Measurements from ENCODE around the gene PAPSS2. TPM values are rescaled to one million over a fixed set of nuclear protein-coding genes. Genes with fewer than 3 reads are reported as not detected.

Gene PAPSS2
- total RNA-seq, 1 experiment from 2014 or later, result not detected

DNA sequence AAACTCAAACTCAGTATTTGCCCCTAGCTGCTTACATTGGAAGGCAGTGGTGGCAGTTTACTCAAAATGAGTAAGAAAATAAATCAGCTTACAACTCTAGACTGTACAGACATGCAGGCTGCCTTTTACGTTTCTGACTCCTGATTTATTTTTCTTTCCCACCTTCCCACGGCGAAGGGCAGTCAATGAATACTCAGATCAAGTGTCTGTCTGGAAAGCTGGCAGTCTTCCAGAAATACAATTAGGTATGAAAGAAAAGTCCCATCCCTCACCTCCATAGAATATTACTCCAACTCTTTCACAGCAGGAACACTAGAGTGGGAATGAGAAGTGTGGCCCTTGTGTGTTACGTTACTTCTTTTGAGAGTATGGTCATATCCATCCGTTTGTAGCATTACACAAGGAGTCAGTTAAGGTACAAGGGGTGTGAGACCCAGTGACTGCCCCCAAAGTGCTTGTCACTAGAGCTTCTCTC, 1.3 kb upstream of the PAPSS2 start:
- no peaks in the 10 kb centered on the region for H3K36me3 ChIP-seq (ENCODE audit: insufficient read depth, low read length)
- no peak overlapping the region for H3K4me3 ChIP-seq (ENCODE audit: low read length)
- H3K27me3 ChIP-seq (ENCODE audit: low read length), result no peaks in the 10 kb centered on the region
- H3K9me3 ChIP-seq (ENCODE audit: low read length), result no peaks in the 10 kb centered on the region
- H3K9ac ChIP-seq (ENCODE audit: low read length), result no peak overlapping the region
- H3K9me2 ChIP-seq (replicated peaks; ENCODE audit: insufficient read depth, low read length), result no peaks in the 10 kb centered on the region
- no peak overlapping the region for H3K27ac ChIP-seq (ENCODE audit: low read length)
- no peak overlapping the region for H3K4me2 ChIP-seq (ENCODE audit: low read depth, low read length, poor library complexity, severe bottlenecking)
- no peak for DNase-seq
- no peak overlapping the region for H2AFZ ChIP-seq (ENCODE audit: low read length)
- no peaks in the 10 kb centered on the region for H3K4me1 ChIP-seq (ENCODE audit: low read length)
- H3K79me2 ChIP-seq (ENCODE audit: low read length), result no peaks in the 10 kb centered on the region
- no peaks in the 10 kb centered on the region for H4K20me1 ChIP-seq (ENCODE audit: insufficient read depth, low read depth, low read length)

DNA sequence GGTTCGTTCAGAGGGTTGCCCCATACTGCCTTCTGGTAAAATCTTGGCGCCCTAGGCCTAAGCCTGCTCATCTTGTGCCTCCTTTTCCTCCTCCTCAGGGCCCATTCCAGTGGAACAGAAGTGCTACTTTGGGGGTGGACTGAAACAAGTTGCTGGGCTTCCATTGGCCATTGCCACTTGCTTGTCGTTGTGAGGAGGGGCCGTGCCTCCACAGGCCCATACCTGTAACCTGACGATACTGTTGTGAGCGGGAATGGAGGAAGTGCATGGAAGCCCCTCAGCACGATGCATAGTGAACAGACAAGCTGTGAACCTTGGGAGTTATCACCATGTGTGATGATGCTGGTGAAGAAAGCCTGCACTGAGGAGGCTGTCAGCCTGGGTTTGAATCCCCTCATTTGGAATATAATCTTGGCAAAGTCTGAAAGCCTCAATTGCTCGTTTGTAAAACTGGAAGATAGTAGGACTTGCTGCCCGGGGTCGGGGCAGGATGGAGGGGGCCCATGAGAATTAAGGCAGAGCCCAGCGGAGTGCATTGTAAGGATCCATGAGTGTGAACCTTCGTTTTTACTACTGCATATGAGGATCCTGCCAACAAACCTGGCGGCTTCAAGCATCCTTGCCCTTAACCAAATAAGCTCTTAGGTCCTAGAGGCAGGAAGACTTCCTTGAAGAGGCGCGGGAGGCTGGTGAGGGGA, 671 bp upstream of the PAPSS2 start:
- H3K9me3 ChIP-seq (ENCODE audit: low read length), result no peaks in the 10 kb centered on the region
- H3K4me2 ChIP-seq (ENCODE audit: low read depth, low read length, poor library complexity, severe bottlenecking), result no peak overlapping the region

DNA sequence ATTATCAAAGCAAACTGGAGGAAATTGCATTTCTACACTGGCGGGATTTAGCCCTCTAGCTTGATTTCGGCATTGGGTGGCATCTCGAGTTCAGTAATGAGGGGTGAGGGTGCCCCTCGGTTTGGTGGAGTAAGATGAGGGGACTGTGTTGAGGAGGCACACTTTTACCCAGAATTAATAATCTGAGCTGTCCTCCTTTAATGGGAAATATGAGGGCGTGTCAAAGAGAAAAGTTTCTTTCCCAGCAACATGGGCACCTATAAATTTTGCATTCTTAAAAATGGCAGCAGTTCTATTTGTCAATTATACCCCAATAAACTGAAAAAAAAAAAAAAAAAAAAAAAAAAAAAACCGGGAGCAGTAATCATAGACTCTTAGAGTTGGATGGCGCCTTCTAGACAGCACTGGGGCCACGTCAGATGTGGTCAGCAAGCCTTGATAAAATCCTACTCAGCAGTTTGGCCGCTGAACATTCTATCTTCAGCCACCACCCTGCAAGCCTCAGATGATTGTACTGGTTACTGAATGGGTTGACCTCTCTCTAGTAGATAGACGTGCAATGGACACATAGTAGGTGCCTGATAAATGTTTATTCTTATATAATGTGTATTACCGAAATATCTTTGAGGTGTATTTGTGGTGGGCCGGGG, 931 bp downstream of the PAPSS2 start:
- Histone ChIP-seq H3K9me3 (ENCODE audit: low read length) (no peaks in the 10 kb centered on the region), H3K27ac (ENCODE audit: low read length) (no peak overlapping the region), H3K4me2 (ENCODE audit: low read depth, low read length, poor library complexity, severe bottlenecking) (no peak overlapping the region), H3K4me1 (ENCODE audit: low read length) (no peaks in the 10 kb centered on the region), H3K9me2 (replicated peaks; ENCODE audit: insufficient read depth, low read length) (no peaks in the 10 kb centered on the region), H4K20me1 (ENCODE audit: insufficient read depth, low read depth, low read length) (no peaks in the 10 kb centered on the region), H3K79me2 (ENCODE audit: low read length) (no peaks in the 10 kb centered on the region), H2AFZ (ENCODE audit: low read length) (no peak overlapping the region), H3K36me3 (ENCODE audit: insufficient read depth, low read length) (no peaks in the 10 kb centered on the region), H3K4me3 (ENCODE audit: low read length) (no peak overlapping the region), H3K9ac (ENCODE audit: low read length) (no peak overlapping the region), H3K27me3 (ENCODE audit: low read length) (no peaks in the 10 kb centered on the region)
- no peak for DNase-seq

More for the DNA sequence above, 671 bp upstream of the PAPSS2 start:
- H3K9ac ChIP-seq (ENCODE audit: low read length), result no peak overlapping the region
- H2AFZ ChIP-seq (ENCODE audit: low read length), result no peak overlapping the region
- no peaks in the 10 kb centered on the region for H4K20me1 ChIP-seq (ENCODE audit: insufficient read depth, low read depth, low read length)
- no peaks in the 10 kb centered on the region for H3K36me3 ChIP-seq (ENCODE audit: insufficient read depth, low read length)
- no peak overlapping the region for H3K4me3 ChIP-seq (ENCODE audit: low read length)
- H3K27me3 ChIP-seq (ENCODE audit: low read length), result no peaks in the 10 kb centered on the region
- H3K4me1 ChIP-seq (ENCODE audit: low read length), result no peaks in the 10 kb centered on the region
- no peak for DNase-seq
- H3K79me2 ChIP-seq (ENCODE audit: low read length), result no peaks in the 10 kb centered on the region
- H3K9me2 ChIP-seq (replicated peaks; ENCODE audit: insufficient read depth, low read length), result no peaks in the 10 kb centered on the region
- no peak overlapping the region for H3K27ac ChIP-seq (ENCODE audit: low read length)

DNA sequence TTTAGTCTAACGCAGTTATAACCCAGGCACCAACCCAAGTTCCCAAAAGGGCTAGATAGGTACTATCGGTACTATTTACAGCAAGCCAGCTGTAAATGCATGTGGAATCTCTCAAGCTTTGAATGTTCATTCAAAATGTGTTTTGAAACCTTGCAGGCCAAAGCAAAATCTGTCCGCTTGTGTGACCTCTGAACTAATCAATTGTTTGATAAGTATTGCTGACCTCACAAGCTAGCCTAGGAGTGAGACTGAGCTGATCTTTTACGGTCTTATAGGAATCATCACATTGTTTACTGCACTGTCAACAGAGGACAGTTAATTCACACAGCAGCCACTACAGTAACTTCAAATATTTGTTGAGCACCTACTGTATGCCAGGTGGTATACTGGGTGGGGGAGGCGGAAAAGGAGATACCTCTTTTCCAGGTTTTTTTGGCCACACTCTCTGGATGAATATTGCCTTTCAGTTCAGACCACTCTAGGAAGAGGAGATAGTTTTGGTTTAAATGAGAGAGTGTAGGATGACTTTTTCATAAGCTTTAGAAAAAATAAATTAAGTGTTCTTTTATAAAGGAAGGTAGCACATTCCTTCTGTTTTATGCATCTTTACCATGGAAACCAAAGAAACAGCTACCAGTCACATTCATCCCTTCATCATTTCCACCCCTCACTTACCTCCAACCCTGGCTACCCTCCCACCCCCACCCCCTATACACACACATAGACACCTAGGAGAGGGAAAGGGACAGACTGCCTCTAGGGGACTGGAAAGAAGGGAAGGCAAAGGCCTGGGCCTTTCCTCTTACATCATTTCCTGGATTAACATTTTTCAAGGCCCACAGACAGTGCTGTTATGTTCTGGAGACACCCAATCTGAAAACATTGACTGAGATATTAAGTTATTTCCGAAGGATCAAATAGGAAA, 2.4 kb downstream of the PAPSS2 start:
- Histone ChIP-seq H2AFZ (ENCODE audit: low read length) (no peak overlapping the region), H3K36me3 (ENCODE audit: insufficient read depth, low read length) (no peaks in the 10 kb centered on the region), H3K9me3 (ENCODE audit: low read length) (no peaks in the 10 kb centered on the region), H3K4me3 (ENCODE audit: low read length) (no peak overlapping the region), H4K20me1 (ENCODE audit: insufficient read depth, low read depth, low read length) (no peaks in the 10 kb centered on the region), H3K79me2 (ENCODE audit: low read length) (no peaks in the 10 kb centered on the region), H3K9ac (ENCODE audit: low read length) (no peak overlapping the region), H3K4me2 (ENCODE audit: low read depth, low read length, poor library complexity, severe bottlenecking) (no peak overlapping the region), H3K9me2 (replicated peaks; ENCODE audit: insufficient read depth, low read length) (no peaks in the 10 kb centered on the region), H3K4me1 (ENCODE audit: low read length) (no peaks in the 10 kb centered on the region), H3K27me3 (ENCODE audit: low read length) (no peaks in the 10 kb centered on the region), H3K27ac (ENCODE audit: low read length) (no peak overlapping the region)
- no peak for DNase-seq

DNA sequence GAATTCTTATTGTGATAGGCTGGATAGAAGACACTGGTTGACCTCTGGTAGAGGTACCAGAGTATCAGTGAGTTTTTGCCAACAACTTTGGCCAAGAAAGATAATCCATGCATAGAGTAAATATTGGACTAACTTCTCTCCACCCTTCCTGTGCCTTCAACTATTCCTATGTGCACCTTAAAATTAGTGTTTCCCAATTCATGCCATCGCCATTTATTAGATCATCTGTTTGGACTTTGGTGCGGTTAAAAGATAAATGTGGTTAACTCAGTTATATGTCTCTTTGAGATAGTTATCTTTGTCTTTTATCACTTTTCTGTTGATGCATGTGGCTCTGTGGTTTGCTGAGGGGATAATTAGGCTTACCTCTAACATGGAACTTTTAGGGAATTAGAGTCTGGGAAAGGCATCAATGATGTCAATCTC, 4.6 kb downstream of the PAPSS2 start:
- Histone ChIP-seq H3K4me2 (ENCODE audit: low read depth, low read length, poor library complexity, severe bottlenecking) (no peak overlapping the region), H4K20me1 (ENCODE audit: insufficient read depth, low read depth, low read length) (no peaks in the 10 kb centered on the region), H3K9me2 (replicated peaks; ENCODE audit: insufficient read depth, low read length) (no peaks in the 10 kb centered on the region), H3K4me3 (ENCODE audit: low read length) (no peak overlapping the region), H3K9ac (ENCODE audit: low read length) (no peak overlapping the region), H3K27me3 (ENCODE audit: low read length) (no peaks in the 10 kb centered on the region), H3K9me3 (ENCODE audit: low read length) (no peaks in the 10 kb centered on the region), H3K79me2 (ENCODE audit: low read length) (no peaks in the 10 kb centered on the region), H3K27ac (ENCODE audit: low read length) (no peak overlapping the region), H3K36me3 (ENCODE audit: insufficient read depth, low read length) (no peaks in the 10 kb centered on the region), H2AFZ (ENCODE audit: low read length) (no peak overlapping the region), H3K4me1 (ENCODE audit: low read length) (no peaks in the 10 kb centered on the region)
- no peak for DNase-seq

DNA sequence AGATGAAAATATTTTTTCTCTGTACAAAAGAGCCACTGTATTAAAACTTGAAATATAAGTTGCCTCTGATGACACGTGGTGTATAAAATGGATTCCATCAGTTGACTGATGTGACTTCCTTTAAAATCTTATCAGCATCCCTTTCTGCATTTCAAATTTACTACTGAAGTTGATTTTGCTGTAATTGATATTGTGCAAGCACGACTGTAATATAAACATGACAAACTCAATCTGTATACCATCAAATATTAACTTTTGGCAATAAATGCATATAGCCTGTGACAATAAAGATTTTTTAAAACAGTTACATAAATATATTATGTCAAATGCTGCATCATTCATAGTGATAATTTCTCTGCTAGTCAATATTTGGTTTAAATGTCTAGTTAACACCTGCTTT, 7.8 kb downstream of the PAPSS2 start:
- H3K79me2 ChIP-seq (ENCODE audit: low read length), result no peaks in the 10 kb centered on the region
- no peak overlapping the region for H3K4me2 ChIP-seq (ENCODE audit: low read depth, low read length, poor library complexity, severe bottlenecking)
- DNase-seq, result no peak
- no peak overlapping the region for H3K9ac ChIP-seq (ENCODE audit: low read length)
- no peaks in the 10 kb centered on the region for H3K36me3 ChIP-seq (ENCODE audit: insufficient read depth, low read length)
- H2AFZ ChIP-seq (ENCODE audit: low read length), result no peak overlapping the region
- H3K4me1 ChIP-seq (ENCODE audit: low read length), result no peaks in the 10 kb centered on the region
- no peaks in the 10 kb centered on the region for H3K9me3 ChIP-seq (ENCODE audit: low read length)
- no peak overlapping the region for H3K4me3 ChIP-seq (ENCODE audit: low read length)
- H3K9me2 ChIP-seq (replicated peaks; ENCODE audit: insufficient read depth, low read length), result no peaks in the 10 kb centered on the region
- H4K20me1 ChIP-seq (ENCODE audit: insufficient read depth, low read depth, low read length), result no peaks in the 10 kb centered on the region
- no peaks in the 10 kb centered on the region for H3K27me3 ChIP-seq (ENCODE audit: low read length)
- no peak overlapping the region for H3K27ac ChIP-seq (ENCODE audit: low read length)

DNA sequence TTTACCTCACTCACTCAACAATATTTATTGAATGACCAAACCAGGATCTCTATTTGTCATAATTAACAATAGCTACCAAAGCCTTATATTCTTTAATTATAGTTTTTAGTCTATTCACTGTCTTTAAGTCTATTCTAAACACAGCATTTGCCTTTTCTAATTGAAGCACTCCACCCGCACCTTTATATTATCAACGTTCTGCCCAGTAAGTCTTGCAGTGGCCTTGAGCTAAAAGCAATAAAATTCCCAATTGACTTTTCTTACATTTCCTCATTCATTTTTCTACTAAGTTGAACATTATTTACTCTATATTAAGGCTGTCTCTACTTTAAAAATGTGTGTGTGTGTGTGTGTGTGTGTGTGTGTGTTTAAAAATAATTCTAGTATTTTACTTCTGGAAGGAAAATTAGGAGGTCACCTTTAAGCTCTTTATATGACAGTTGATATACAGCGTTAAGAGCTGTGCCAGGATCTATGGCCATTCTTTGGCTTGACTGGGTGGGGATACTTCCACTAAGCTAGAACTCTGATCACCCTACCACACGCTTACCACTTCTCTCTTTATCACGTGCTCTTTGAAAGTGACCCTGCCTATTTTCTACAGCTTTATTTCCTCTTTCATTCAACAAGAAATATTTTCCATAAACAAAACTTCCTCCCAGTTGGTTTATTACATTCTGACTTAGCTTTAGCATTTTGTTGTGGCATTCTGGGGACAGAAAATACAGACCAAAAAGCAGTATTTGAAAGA, 8.8 kb downstream of the PAPSS2 start:
- H3K9ac ChIP-seq (ENCODE audit: low read length), result no peak overlapping the region
- no peaks in the 10 kb centered on the region for H3K9me2 ChIP-seq (replicated peaks; ENCODE audit: insufficient read depth, low read length)
- no peak overlapping the region for H3K27ac ChIP-seq (ENCODE audit: low read length)
- no peaks in the 10 kb centered on the region for H4K20me1 ChIP-seq (ENCODE audit: insufficient read depth, low read depth, low read length)
- no peaks in the 10 kb centered on the region for H3K36me3 ChIP-seq (ENCODE audit: insufficient read depth, low read length)
- no peak overlapping the region for H2AFZ ChIP-seq (ENCODE audit: low read length)
- no peak overlapping the region for H3K4me3 ChIP-seq (ENCODE audit: low read length)
- no peaks in the 10 kb centered on the region for H3K27me3 ChIP-seq (ENCODE audit: low read length)
- no peak overlapping the region for H3K4me2 ChIP-seq (ENCODE audit: low read depth, low read length, poor library complexity, severe bottlenecking)
- no peak for DNase-seq
- H3K4me1 ChIP-seq (ENCODE audit: low read length), result no peaks in the 10 kb centered on the region
- H3K9me3 ChIP-seq (ENCODE audit: low read length), result no peaks in the 10 kb centered on the region
- no peaks in the 10 kb centered on the region for H3K79me2 ChIP-seq (ENCODE audit: low read length)
